Measurements from ENCODE around the gene MYO1D.

Gene MYO1D

GRCh38 chr17:32444301-32445073 lies 432.4 kb downstream of the MYO1D start, which contains the start of gene PSMD11:
PSMD11 (plus strand) TSS chr17:32444510; CDS start chr17:32444524, 14 bp downstream.
- peaks cover 15% of the 10 kb centered on the region for H4K20me1 ChIP-seq (ENCODE audit: insufficient read depth)
- H3K9ac ChIP-seq = peak within 1 kb of the TSS; percentile 96
- H2AFZ ChIP-seq (ENCODE audit: low read depth) = peak within 1 kb of the TSS; percentile 69
- H3K36me3 ChIP-seq (ENCODE audit: insufficient read depth) = peaks cover 17% of the 10 kb centered on the region; the same call in 1 of the 2 replicates
- peak within 1 kb of the TSS; percentile 92 for H3K4me2 ChIP-seq
- H3K4me3 ChIP-seq (IDR thresholded peaks at IDR 0.05; ENCODE audit: insufficient read depth, low read depth, low read length) = no peak within 1 kb of the TSS
- H3K27ac ChIP-seq = peak within 1 kb of the TSS; percentile 87
- peak; percentile 23 for TF ChIP-seq CTCF (conservative IDR thresholded peaks at IDR 0.05; ENCODE audit: low read depth, low read length)
- no peaks in the 10 kb centered on the region for H3K27me3 ChIP-seq (ENCODE audit: insufficient read depth, low read depth)
- peaks cover 71% of the 10 kb centered on the region for H3K4me1 ChIP-seq (ENCODE audit: low read depth, poor library complexity, severe bottlenecking)
- H3K79me2 ChIP-seq (ENCODE audit: insufficient read depth, low read depth) = peaks cover 51% of the 10 kb centered on the region

GRCh38 chr17:32443827-32444300 lies 433.1 kb downstream of the MYO1D start:
- H4K20me1 ChIP-seq (ENCODE audit: insufficient read depth) = peaks cover 15% of the 10 kb centered on the region
- peaks cover 45% of the 10 kb centered on the region for H3K79me2 ChIP-seq (ENCODE audit: insufficient read depth, low read depth)
- peak; percentile 85; the same call in 1 of the 2 replicates for TF ChIP-seq CTCF (conservative IDR thresholded peaks at IDR 0.05; ENCODE audit: low read depth, low read length)
- H3K27me3 ChIP-seq (ENCODE audit: insufficient read depth, low read depth) = no peaks in the 10 kb centered on the region
- H3K4me2 ChIP-seq = peak overlapping the region; percentile 46
- H3K9ac ChIP-seq = no peak overlapping the region; the same call in 1 of the 2 replicates
- peak overlapping the region; percentile 69 for H2AFZ ChIP-seq (ENCODE audit: low read depth)
- H3K27ac ChIP-seq = no peak overlapping the region
- H3K36me3 ChIP-seq (ENCODE audit: insufficient read depth) = peaks cover 13% of the 10 kb centered on the region; the same call in 1 of the 2 replicates
- no peak overlapping the region for H3K4me3 ChIP-seq (IDR thresholded peaks at IDR 0.05; ENCODE audit: insufficient read depth, low read depth, low read length)
- peaks cover 67% of the 10 kb centered on the region for H3K4me1 ChIP-seq (ENCODE audit: low read depth, poor library complexity, severe bottlenecking)
